ENCODE measurements around the gene LRRC3. TPM values are rescaled to one million over a fixed set of nuclear protein-coding genes. Genes with fewer than 3 reads are reported as not detected.

LRRC3 gene
- polyA plus RNA-seq, 1 donor (not counting 4 experiments of a cell fraction or from before 2014, with no cell fraction given) = 1.4 TPM

- Histone ChIP-seq H3K4me1 (ENCODE audit: control insufficient read depth, extremely low read depth, insufficient read depth, low read length) (no peaks in the 10 kb centered on the region), H3K9me3 (ENCODE audit: control insufficient read depth, low read depth, low read length) (no peaks in the 10 kb centered on the region), H4K20me1 (ENCODE audit: control insufficient read depth, extremely low read depth, insufficient read depth, low read length) (no peaks in the 10 kb centered on the region), H2AFZ (ENCODE audit: control insufficient read depth, low read length) (no peak overlapping the region), H3K9ac (ENCODE audit: control insufficient read depth, extremely low read depth, insufficient read depth, low read length) (no peak overlapping the region), H3K4me3 (ENCODE audit: control insufficient read depth in 2 of 3, extremely low read depth in 1 of 3, insufficient read depth in 2 of 3, low read depth in 1 of 3, low read length in 3 of 3) (no peak overlapping the region), H3K9me1 (ENCODE audit: control insufficient read depth, extremely low read depth, insufficient read depth, low read length) (no peaks in the 10 kb centered on the region), H3K27me3 (ENCODE audit: control insufficient read depth, extremely low read depth, insufficient read depth, low read length) (no peaks in the 10 kb centered on the region), H3K79me2 (ENCODE audit: control insufficient read depth, insufficient read depth, low read length) (no peaks in the 10 kb centered on the region), H3K27ac (ENCODE audit: control insufficient read depth, insufficient read depth, low read length) (no peak overlapping the region), H3K36me3 (ENCODE audit: control insufficient read depth in 2 of 2, extremely low read depth in 1 of 2, insufficient read depth in 2 of 2, low read length in 2 of 2) (no peaks in the 10 kb centered on the region), H3K4me2 (ENCODE audit: control insufficient read depth, extremely low read depth, insufficient read depth, low read depth, low read length) (no peak overlapping the region)
- DNase-seq (ENCODE audit: low read depth, low spot score) (no peak), FAIRE-seq (no peak)
- TF ChIP-seq CTCF (optimal IDR thresholded peaks at IDR 0.05 in 1 of 3, IDR thresholded peaks at IDR 0.05 in 1 of 3, conservative IDR thresholded peaks at IDR 0.05 in 1 of 3; ENCODE audit: extremely low read depth in 1 of 3, insufficient read depth in 2 of 3, low read length in 3 of 3) = no peak
- TF ChIP-seq EZH2 (IDR thresholded peaks at IDR 0.05; ENCODE audit: low read length) = no peak
- dilution Hi-C loops (cut with MboI; ENCODE audit: extremely low pct_ligation_motif_present, low sequenced_read_pairs) = no loop called here
Observed at GRCh38 chr21:44458971-44459711, 3.8 kb downstream of the LRRC3 start.

GRCh38 chr21:44459712-44460440, 4.6 kb downstream of the LRRC3 start:
- Histone ChIP-seq H3K79me2 (ENCODE audit: control insufficient read depth, insufficient read depth, low read length) (no peaks in the 10 kb centered on the region), H3K9me3 (ENCODE audit: control insufficient read depth, low read depth, low read length) (no peaks in the 10 kb centered on the region), H3K4me1 (ENCODE audit: control insufficient read depth, extremely low read depth, insufficient read depth, low read length) (no peaks in the 10 kb centered on the region), H3K27me3 (ENCODE audit: control insufficient read depth, extremely low read depth, insufficient read depth, low read length) (no peaks in the 10 kb centered on the region), H3K9ac (ENCODE audit: control insufficient read depth, extremely low read depth, insufficient read depth, low read length) (no peak overlapping the region), H3K36me3 (ENCODE audit: control insufficient read depth in 2 of 2, extremely low read depth in 1 of 2, insufficient read depth in 2 of 2, low read length in 2 of 2) (no peaks in the 10 kb centered on the region), H3K4me3 (ENCODE audit: control insufficient read depth in 2 of 3, extremely low read depth in 1 of 3, insufficient read depth in 2 of 3, low read depth in 1 of 3, low read length in 3 of 3) (no peak overlapping the region), H3K4me2 (ENCODE audit: control insufficient read depth, extremely low read depth, insufficient read depth, low read depth, low read length) (no peak overlapping the region), H2AFZ (ENCODE audit: control insufficient read depth, low read length) (no peak overlapping the region), H3K9me1 (ENCODE audit: control insufficient read depth, extremely low read depth, insufficient read depth, low read length) (no peaks in the 10 kb centered on the region), H3K27ac (ENCODE audit: control insufficient read depth, insufficient read depth, low read length) (no peak overlapping the region), H4K20me1 (ENCODE audit: control insufficient read depth, extremely low read depth, insufficient read depth, low read length) (no peaks in the 10 kb centered on the region)
- DNase-seq (ENCODE audit: low read depth, low spot score) (no peak), FAIRE-seq (no peak)
- TF ChIP-seq EZH2 (IDR thresholded peaks at IDR 0.05; ENCODE audit: low read length) (no peak), CTCF (optimal IDR thresholded peaks at IDR 0.05 in 1 of 3, IDR thresholded peaks at IDR 0.05 in 1 of 3, conservative IDR thresholded peaks at IDR 0.05 in 1 of 3; ENCODE audit: extremely low read depth in 1 of 3, insufficient read depth in 2 of 3, low read length in 3 of 3) (no peak)
- dilution Hi-C loops (cut with MboI; ENCODE audit: extremely low pct_ligation_motif_present, low sequenced_read_pairs) = no loop called here
